ENCODE measurements around the gene PLXNA2.

Gene PLXNA2

GRCh38 chr1:208111646-208112190 lies 132.5 kb downstream of the PLXNA2 start:
- no peak for DNase-seq

GRCh38 chr1:208110296-208110695 lies 133.9 kb downstream of the PLXNA2 start:
- DNase-seq: no peak

- DNase-seq: no peak
Observed at GRCh38 chr1:208108646-208109330, 135.4 kb downstream of the PLXNA2 start.

- no peak for DNase-seq
Observed at GRCh38 chr1:208108213-208108608, 136.0 kb downstream of the PLXNA2 start.

- DNase-seq: no peak
Observed at GRCh38 chr1:208107425-208108212, 136.6 kb downstream of the PLXNA2 start.

- DNase-seq: no peak
Observed at GRCh38 chr1:208106218-208106617, 138.0 kb downstream of the PLXNA2 start.

- DNase-seq: no peak
Observed at GRCh38 chr1:208105756-208106155, 138.4 kb downstream of the PLXNA2 start.

- no peak for DNase-seq
Observed at GRCh38 chr1:208103597-208104513, 140.3 kb downstream of the PLXNA2 start.

- peak; percentile 91 for DNase-seq
Observed at GRCh38 chr1:208101661-208102431, 142.3 kb downstream of the PLXNA2 start.

GRCh38 chr1:208100906-208101305 lies 143.3 kb downstream of the PLXNA2 start:
- DNase-seq: no peak

- no peak for DNase-seq
Observed at GRCh38 chr1:208100106-208100505, 144.1 kb downstream of the PLXNA2 start.

- DNase-seq: no peak
Observed at GRCh38 chr1:208098773-208099172, 145.4 kb downstream of the PLXNA2 start.

- DNase-seq: peak; percentile 5 to 42
Observed at GRCh38 chr1:208093754-208094719, 150.1 kb downstream of the PLXNA2 start.

GRCh38 chr1:208093046-208093445 lies 151.1 kb downstream of the PLXNA2 start:
- DNase-seq: no peak

- no peak for DNase-seq
Observed at GRCh38 chr1:208090388-208091301, 153.5 kb downstream of the PLXNA2 start.

GRCh38 chr1:208089761-208090370 lies 154.3 kb downstream of the PLXNA2 start:
- no peak for DNase-seq

GRCh38 chr1:208089149-208089548 lies 155.0 kb downstream of the PLXNA2 start:
- DNase-seq: no peak

- DNase-seq: no peak
Observed at GRCh38 chr1:208088319-208088718, 155.9 kb downstream of the PLXNA2 start.

Measured in SHP77 (cell line).